ENCODE data around the gene PARD3. TPM values are rescaled to one million over a fixed set of nuclear protein-coding genes. Genes with fewer than 3 reads are reported as not detected.

Gene PARD3
- total RNA-seq, 1 experiment from 2014 or later, result 51.8 TPM

DNA sequence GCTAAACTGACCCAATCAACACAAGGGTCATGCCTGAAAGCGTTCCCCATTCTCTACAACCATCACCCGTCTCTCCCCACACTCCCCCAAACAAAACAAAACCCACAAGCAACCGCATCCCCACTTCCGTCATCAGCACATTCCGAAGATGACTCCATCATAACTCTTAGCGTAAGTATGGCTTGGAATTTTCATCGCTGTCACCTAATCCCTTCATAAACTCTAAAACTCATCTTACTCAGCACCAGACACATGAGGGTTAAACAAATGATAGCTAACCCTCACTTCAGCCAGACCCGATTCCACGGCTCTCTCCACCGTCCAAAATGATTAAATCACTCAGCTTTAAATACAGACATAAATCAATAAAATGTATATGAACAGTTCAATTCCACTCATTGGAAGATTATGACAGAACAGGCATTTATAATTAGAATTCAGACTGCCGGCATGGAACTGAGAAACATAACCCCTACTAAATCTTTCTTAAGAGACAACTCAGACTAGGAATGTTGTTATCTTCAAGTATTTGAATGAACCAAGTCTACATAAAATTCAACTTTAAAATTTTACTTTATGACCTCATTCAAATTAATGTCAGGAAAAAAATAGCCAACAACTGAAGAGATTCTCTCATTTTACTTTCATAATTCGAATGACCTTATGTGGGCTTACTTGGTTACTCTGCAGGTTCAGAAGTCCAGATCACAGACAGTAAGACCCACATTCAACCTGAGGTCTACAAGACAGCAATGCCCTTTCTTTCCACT is 215.9 kb downstream of the PARD3 start:
- TF ChIP-seq GABPB1 (CRISPR knock-in tag; IDR thresholded peaks at IDR 0.05), result no peak
- no peak for TF ChIP-seq SP1 (CRISPR knock-in tag; conservative IDR thresholded peaks at IDR 0.05)
- TF ChIP-seq FOXJ3 (CRISPR knock-in tag; IDR thresholded peaks at IDR 0.05; ENCODE audit: borderline replicate concordance), result no peak
- TF ChIP-seq ZNF317 (CRISPR knock-in tag; IDR thresholded peaks at IDR 0.05; ENCODE audit: borderline replicate concordance, low read depth), result no peak
- no peak for TF ChIP-seq MYBL2 (CRISPR knock-in tag; IDR thresholded peaks at IDR 0.05)
- no peak for TF ChIP-seq GRHL2 (CRISPR knock-in tag; IDR thresholded peaks at IDR 0.05; ENCODE audit: insufficient replicate concordance, severe bottlenecking)
- TF ChIP-seq ELF4 (CRISPR knock-in tag; IDR thresholded peaks at IDR 0.05; ENCODE audit: low read depth), result no peak
- DNase-seq (ENCODE audit: low spot score) (no peak), ATAC-seq (no peak)
- no peak overlapping the region for H3K4me3 Mint-ChIP-seq
- POLR2A ChIA-PET, result no interaction called here
- peaks cover 22% of the 10 kb centered on the region for H3K4me1 Mint-ChIP-seq
- CTCF ChIA-PET, result interaction anchor here (0.6 kb wide), 1 partner anchor 650 kb away, joined by 3 read pairs; no protein-coding TSS in a partner anchor
- H3K36me3 Mint-ChIP-seq, result no peaks in the 10 kb centered on the region
- H3K27me3 Mint-ChIP-seq (ENCODE audit: low read depth), result no peaks in the 10 kb centered on the region
- no peaks in the 10 kb centered on the region for H3K9me3 Mint-ChIP-seq
- H3K27ac Mint-ChIP-seq, result 0 out of 2 replicates have a peak overlapping the region, but pooled peaks have one; percentile 38

DNA sequence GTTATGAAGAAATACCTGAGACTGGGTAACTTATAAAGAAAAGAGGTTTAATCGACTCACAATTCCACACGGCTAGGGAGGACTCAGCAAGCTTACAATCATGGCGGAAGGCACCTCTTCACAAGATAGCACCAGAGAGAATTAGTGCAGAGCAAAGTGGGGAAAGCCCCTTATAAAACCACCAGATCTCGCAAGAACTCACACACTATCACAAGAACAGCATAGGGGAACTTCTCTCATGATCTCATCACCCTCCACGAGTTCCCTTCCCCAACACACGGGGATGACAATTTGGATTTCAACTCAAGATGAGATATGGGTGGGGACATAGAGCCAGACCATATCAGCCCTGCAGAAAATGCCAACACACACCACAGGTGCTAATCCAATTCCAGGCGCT is 218.7 kb downstream of the PARD3 start:
- Mint-ChIP-seq H3K27ac (peak overlapping the region; percentile 63), H3K9me3 (no peaks in the 10 kb centered on the region), H3K4me1 (peaks cover 28% of the 10 kb centered on the region), H3K36me3 (no peaks in the 10 kb centered on the region), H3K4me3 (no peak overlapping the region), H3K27me3 (ENCODE audit: low read depth) (no peaks in the 10 kb centered on the region)
- peak; percentile 46; the same call in 1 of the 2 replicates for ATAC-seq
- ChIA-PET POLR2A (no interaction called here), CTCF (no interaction called here)
- no peak for DNase-seq (ENCODE audit: low spot score)
- TF ChIP-seq SMAD3 (CRISPR knock-in tag; IDR thresholded peaks at IDR 0.05; ENCODE audit: borderline replicate concordance) (no peak), ESRRA (CRISPR knock-in tag; IDR thresholded peaks at IDR 0.05; ENCODE audit: borderline replicate concordance) (no peak), GABPB1 (CRISPR knock-in tag; IDR thresholded peaks at IDR 0.05) (no peak), SOX15 (CRISPR knock-in tag; IDR thresholded peaks at IDR 0.05) (no peak), RELA (CRISPR knock-in tag; IDR thresholded peaks at IDR 0.05; ENCODE audit: borderline replicate concordance) (no peak), PRRX2 (CRISPR knock-in tag; IDR thresholded peaks at IDR 0.05) (no peak), TEAD4 (CRISPR knock-in tag; IDR thresholded peaks at IDR 0.05) (no peak), FOXJ3 (CRISPR knock-in tag; IDR thresholded peaks at IDR 0.05; ENCODE audit: borderline replicate concordance) (no peak)
- TF ChIP-seq, protein P1, sequence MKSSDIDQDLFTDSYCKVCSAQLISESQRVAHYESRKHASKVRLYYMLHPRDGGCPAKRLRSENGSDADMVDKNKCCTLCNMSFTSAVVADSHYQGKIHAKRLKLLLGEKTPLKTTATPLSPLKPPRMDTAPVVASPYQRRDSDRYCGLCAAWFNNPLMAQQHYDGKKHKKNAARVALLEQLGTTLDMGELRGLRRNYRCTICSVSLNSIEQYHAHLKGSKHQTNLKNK (CRISPR knock-in tag; IDR thresholded peaks at IDR 0.05), result no peak
- TF ChIP-seq, protein P2, sequence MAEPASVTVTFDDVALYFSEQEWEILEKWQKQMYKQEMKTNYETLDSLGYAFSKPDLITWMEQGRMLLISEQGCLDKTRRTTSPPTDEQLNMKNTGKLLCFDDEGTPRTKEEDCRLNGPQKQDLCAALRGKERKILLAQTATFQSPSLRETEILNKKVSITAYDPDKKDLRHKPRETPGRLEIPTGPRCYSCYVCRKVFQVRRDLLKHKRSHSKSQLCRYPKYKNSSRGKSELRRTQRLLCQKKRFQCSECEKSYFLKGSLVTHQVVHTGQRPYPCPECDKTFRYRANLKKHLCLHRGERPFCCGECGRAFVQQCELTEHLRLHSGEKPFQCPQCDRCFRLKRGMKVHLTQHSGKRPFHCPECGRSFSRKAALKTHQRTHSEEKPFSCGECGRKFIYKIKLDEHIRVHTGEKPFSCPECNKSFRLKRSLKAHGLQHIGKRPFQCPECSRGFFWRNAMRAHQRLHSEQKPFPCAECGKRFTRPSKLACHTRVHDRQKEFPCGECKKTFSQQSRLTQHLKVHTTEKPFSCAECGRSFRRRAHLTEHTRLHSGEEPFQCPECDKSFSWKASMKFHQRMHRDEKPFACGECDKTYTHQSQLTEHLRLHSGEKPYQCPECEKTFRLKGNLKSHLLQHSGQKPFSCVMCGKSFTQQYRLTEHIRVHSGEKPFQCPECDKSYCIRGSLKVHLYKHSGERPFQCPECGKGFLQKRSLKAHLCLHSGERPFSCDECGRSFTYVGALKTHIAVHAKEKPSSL (CRISPR knock-in tag; conservative IDR thresholded peaks at IDR 0.05), result no peak
- TF ChIP-seq, protein P3, sequence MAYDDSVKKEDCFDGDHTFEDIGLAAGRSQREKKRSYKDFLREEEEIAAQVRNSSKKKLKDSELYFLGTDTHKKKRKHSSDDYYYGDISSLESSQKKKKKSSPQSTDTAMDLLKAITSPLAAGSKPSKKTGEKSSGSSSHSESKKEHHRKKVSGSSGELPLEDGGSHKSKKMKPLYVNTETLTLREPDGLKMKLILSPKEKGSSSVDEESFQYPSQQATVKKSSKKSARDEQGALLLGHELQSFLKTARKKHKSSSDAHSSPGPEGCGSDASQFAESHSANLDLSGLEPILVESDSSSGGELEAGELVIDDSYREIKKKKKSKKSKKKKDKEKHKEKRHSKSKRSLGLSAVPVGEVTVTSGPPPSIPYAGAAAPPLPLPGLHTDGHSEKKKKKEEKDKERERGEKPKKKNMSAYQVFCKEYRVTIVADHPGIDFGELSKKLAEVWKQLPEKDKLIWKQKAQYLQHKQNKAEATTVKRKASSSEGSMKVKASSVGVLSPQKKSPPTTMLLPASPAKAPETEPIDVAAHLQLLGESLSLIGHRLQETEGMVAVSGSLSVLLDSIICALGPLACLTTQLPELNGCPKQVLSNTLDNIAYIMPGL (CRISPR knock-in tag; IDR thresholded peaks at IDR 0.05), result no peak
- TF ChIP-seq, protein P4, sequence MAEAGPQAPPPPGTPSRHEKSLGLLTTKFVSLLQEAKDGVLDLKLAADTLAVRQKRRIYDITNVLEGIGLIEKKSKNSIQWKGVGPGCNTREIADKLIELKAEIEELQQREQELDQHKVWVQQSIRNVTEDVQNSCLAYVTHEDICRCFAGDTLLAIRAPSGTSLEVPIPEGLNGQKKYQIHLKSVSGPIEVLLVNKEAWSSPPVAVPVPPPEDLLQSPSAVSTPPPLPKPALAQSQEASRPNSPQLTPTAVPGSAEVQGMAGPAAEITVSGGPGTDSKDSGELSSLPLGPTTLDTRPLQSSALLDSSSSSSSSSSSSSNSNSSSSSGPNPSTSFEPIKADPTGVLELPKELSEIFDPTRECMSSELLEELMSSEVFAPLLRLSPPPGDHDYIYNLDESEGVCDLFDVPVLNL (CRISPR knock-in tag; IDR thresholded peaks at IDR 0.05; ENCODE audit: borderline replicate concordance, low read depth), result no peak
- TF ChIP-seq, protein P5, sequence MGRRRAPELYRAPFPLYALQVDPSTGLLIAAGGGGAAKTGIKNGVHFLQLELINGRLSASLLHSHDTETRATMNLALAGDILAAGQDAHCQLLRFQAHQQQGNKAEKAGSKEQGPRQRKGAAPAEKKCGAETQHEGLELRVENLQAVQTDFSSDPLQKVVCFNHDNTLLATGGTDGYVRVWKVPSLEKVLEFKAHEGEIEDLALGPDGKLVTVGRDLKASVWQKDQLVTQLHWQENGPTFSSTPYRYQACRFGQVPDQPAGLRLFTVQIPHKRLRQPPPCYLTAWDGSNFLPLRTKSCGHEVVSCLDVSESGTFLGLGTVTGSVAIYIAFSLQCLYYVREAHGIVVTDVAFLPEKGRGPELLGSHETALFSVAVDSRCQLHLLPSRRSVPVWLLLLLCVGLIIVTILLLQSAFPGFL (CRISPR knock-in tag; IDR thresholded peaks at IDR 0.05; ENCODE audit: borderline replicate concordance), result no peak
